ENCODE measurements around the gene TMEM97.
A peak's percentile ranks its signal among the peaks of the same experiment; 100 is the strongest.

The TMEM97 gene

GRCh38 chr17:28357061-28357900, 38.3 kb downstream of the TMEM97 start, which contains the start of gene POLDIP2 (continued):
- TF ChIP-seq ZNF518A (tag by site-specific recombination; conservative IDR thresholded peaks at IDR 0.05; ENCODE audit: low read depth) (peak; percentile 98), HOXA7 (CRISPR knock-in tag; IDR thresholded peaks at IDR 0.05; ENCODE audit: borderline replicate concordance) (peak; percentile 85; the same call in 1 of the 2 replicates), KLF1 (tag by site-specific recombination; IDR thresholded peaks at IDR 0.05) (0 out of 2 replicates have a peak, but pooled peaks have one; percentile 45), GLI2 (tag by site-specific recombination; IDR thresholded peaks at IDR 0.05; ENCODE audit: borderline replicate concordance, low read depth) (no peak), SETDB1 (IDR thresholded peaks at IDR 0.05; ENCODE audit: insufficient read length, low read length) (no peak), ZSCAN30 (tag by site-specific recombination; IDR thresholded peaks at IDR 0.05) (peak; percentile 79; the same call in 1 of the 2 replicates), ZNF292 (tag by site-specific recombination; IDR thresholded peaks at IDR 0.05; ENCODE audit: borderline replicate concordance, low read depth) (no peak), CTCF (tag by site-specific recombination; IDR thresholded peaks at IDR 0.05) (no peak), ZSCAN5A (tag by site-specific recombination; IDR thresholded peaks at IDR 0.05) (peak; percentile 41; the same call in 1 of the 2 replicates), ZNF37A (tag by site-specific recombination; IDR thresholded peaks at IDR 0.05) (0 out of 2 replicates have a peak, but pooled peaks have one; percentile 26), SP7 (tag by site-specific recombination; IDR thresholded peaks at IDR 0.05) (peak; percentile 74), ZBTB8A (tag by site-specific recombination; IDR thresholded peaks at IDR 0.05) (peak; percentile 90), ZNF704 (tag by site-specific recombination; IDR thresholded peaks at IDR 0.05) (peak; percentile 68; the same call in 1 of the 2 replicates), ZNF366 (tag by site-specific recombination; conservative IDR thresholded peaks at IDR 0.05) (no peak), ZNF529 (tag by site-specific recombination; IDR thresholded peaks at IDR 0.05; ENCODE audit: insufficient replicate concordance) (no peak), ZNF624 (tag by site-specific recombination; IDR thresholded peaks at IDR 0.05) (no peak), SCRT1 (tag by site-specific recombination; IDR thresholded peaks at IDR 0.05; ENCODE audit: borderline replicate concordance) (no peak), ZNF26 (tag by site-specific recombination; IDR thresholded peaks at IDR 0.05) (no peak), ZNF692 (tag by site-specific recombination; IDR thresholded peaks at IDR 0.05) (peak; percentile 79), ZNF112 (tag by site-specific recombination; IDR thresholded peaks at IDR 0.05) (no peak), ZNF398 (tag by site-specific recombination; IDR thresholded peaks at IDR 0.05) (peak; percentile 42; the same call in 1 of the 2 replicates), ZNF785 (tag by site-specific recombination; IDR thresholded peaks at IDR 0.05) (no peak), SCRT2 (tag by site-specific recombination; IDR thresholded peaks at IDR 0.05) (no peak), ZNF324 (tag by site-specific recombination; IDR thresholded peaks at IDR 0.05) (peak; percentile 53; the same call in 1 of the 2 replicates)
